ENCODE measurements around the gene KRTAP4-8. TPM values are rescaled to one million over a fixed set of nuclear protein-coding genes. Genes with fewer than 3 reads are reported as not detected.

KRTAP4-8 gene
- total and polyA plus RNA-seq, 2 of the 8 experiments (the other 6 are each of a cell fraction or from before 2014, with no cell fraction given) = not detected

GRCh38 chr17:41107941-41108450 is 10.1 kb upstream of the KRTAP4-8 start:
- H2AFZ ChIP-seq (ENCODE audit: low read length) = no peak overlapping the region

More at GRCh38 chr17:41107941-41108450, 10.1 kb upstream of the KRTAP4-8 start:
- H3K9ac ChIP-seq (replicated peaks in 1 of 4; ENCODE audit: extremely low read depth in 1 of 4, low read depth in 3 of 4, low read length in 3 of 4) = no peak overlapping the region
- H3K23ac ChIP-seq (ENCODE audit: insufficient read length) = no peak overlapping the region
- H3K27ac ChIP-seq (ENCODE audit: low read depth, low read length) = no peak overlapping the region
- H3K4me1 ChIP-seq (replicated peaks in 1 of 4; ENCODE audit: control insufficient read depth in 3 of 4, insufficient read depth in 4 of 4, low read length in 3 of 4) = peaks cover 2 to 10% (median 4%) of the 10 kb centered on the region in 4 experiments; a peak in 5 of 7 replicates
- H3K18ac ChIP-seq (ENCODE audit: extremely low read depth, low read length) = peak overlapping the region; percentile 36
- H4K91ac ChIP-seq (replicated peaks; ENCODE audit: insufficient read length, low read length) = no peak overlapping the region
- H3K9me3 ChIP-seq (ENCODE audit: insufficient read depth in 2 of 2, low read depth in 1 of 2, low read length in 1 of 2) = peaks cover 7 to 23% of the 10 kb centered on the region in 2 experiments
- H2AK5ac ChIP-seq (ENCODE audit: low read depth, low read length) = no peak overlapping the region
- no peaks in the 10 kb centered on the region for H3K27me3 ChIP-seq (replicated peaks in 1 of 4; ENCODE audit: control insufficient read depth in 3 of 4, extremely low read depth in 1 of 4, insufficient read depth in 3 of 4, low read length in 3 of 4)
- H3K79me1 ChIP-seq (ENCODE audit: low read depth, low read length) = no peaks in the 10 kb centered on the region
- no peak overlapping the region for H2BK15ac ChIP-seq (ENCODE audit: low read length)
- H3K4ac ChIP-seq (replicated peaks; ENCODE audit: insufficient read length, low read depth, low read length) = no peak overlapping the region
- H4K20me1 ChIP-seq (replicated peaks in 1 of 2; ENCODE audit: control insufficient read depth in 1 of 2, insufficient read depth in 2 of 2, low read length in 2 of 2) = no peaks in the 10 kb centered on the region
- FAIRE-seq = no peak
- CTCF ChIA-PET (ENCODE audit: partially characterized antibody) = no interaction called here
- DNase-seq (ENCODE audit: low read depth in 1 of 2, low spot score in 2 of 2) = no peak
- no peak overlapping the region for H2BK12ac ChIP-seq (ENCODE audit: low read depth, low read length)
- H3K36me3 ChIP-seq (ENCODE audit: control insufficient read depth in 2 of 4, insufficient read depth in 4 of 4, low read length in 3 of 4) = no peaks in the 10 kb centered on the region; a peak in 2 of 8 replicates
- TF ChIP-seq TAF1 (IDR thresholded peaks at IDR 0.05; ENCODE audit: low read depth, low read length) (no peak), RXRA (IDR thresholded peaks at IDR 0.05; ENCODE audit: insufficient read depth, low read depth, low read length) (no peak), POU5F1 (IDR thresholded peaks at IDR 0.05; ENCODE audit: low read depth, low read length) (no peak), CBX8 (IDR thresholded peaks at IDR 0.05; ENCODE audit: borderline replicate concordance, low read depth, low read length) (no peak)
- H2BK5ac ChIP-seq (ENCODE audit: low read depth, low read length) = no peak overlapping the region
- H3K56ac ChIP-seq (replicated peaks; ENCODE audit: insufficient read length, low read depth, low read length) = no peak overlapping the region
- H3K4me2 ChIP-seq (ENCODE audit: insufficient read depth in 1 of 2, low read depth in 2 of 2, low read length in 2 of 2) = no peak overlapping the region
- H4K8ac ChIP-seq (ENCODE audit: extremely low read depth, insufficient read depth, low read length) = no peak overlapping the region
- no peak overlapping the region for H4K5ac ChIP-seq (ENCODE audit: insufficient read length, low read depth, low read length)
- H2BK20ac ChIP-seq (ENCODE audit: low read length) = 0 out of 2 replicates have a peak overlapping the region, but pooled peaks have one; percentile 43
- H3K23me2 ChIP-seq (ENCODE audit: low read depth, low read length) = no peaks in the 10 kb centered on the region
- H3K4me3 ChIP-seq (ENCODE audit: extremely low read depth in 1 of 4, insufficient read depth in 2 of 4, low read depth in 3 of 4, low read length in 4 of 4) = no peak overlapping the region
- 73% methylated on average over 1 of the region's 1 CpG; no CpG with 5 or more reads in 1 of the 2 experiments for WGBS, 2 experiments (ENCODE audit: extremely low coverage in 1 of 2, insufficient coverage in 1 of 2, insufficient read length in 1 of 2, insufficient replicate concordance in 2 of 2, low coverage in 1 of 2, low lambda C conversion rate in 2 of 2, missing lambda C conversion rate in 1 of 2)
- no peak overlapping the region for H3K14ac ChIP-seq (ENCODE audit: insufficient read length)
- POLR2A ChIA-PET (ENCODE audit: partially characterized antibody) = no interaction called here
- H2BK120ac ChIP-seq (replicated peaks; ENCODE audit: low read depth, low read length) = peak overlapping the region; percentile 38
- H3K79me2 ChIP-seq (ENCODE audit: control insufficient read depth in 1 of 2, insufficient read depth in 2 of 2, low read length in 2 of 2) = no peaks in the 10 kb centered on the region
